HFF-Myc (cell line): ENCODE results near the gene GNG12.

Source experiments
- DNase-seq: peaks from one replicate; pipeline ENCODE4 v3.0.0-alpha.2; 2011; ENCODE audit warnings: low read depth; ENCODE audit errors: extremely low read depth
- H3K4me3 ChIP-seq: replicated peaks from 2 replicates; pipeline ENCODE4 v1.5.1; 2011; ENCODE audit warnings: low read depth, mild to moderate bottlenecking, control low read depth, low read length
- CTCF ChIP-seq: IDR thresholded peaks from 2 replicates; pipeline ENCODE4 v1.5.1; 2012; ENCODE audit warnings: mild to moderate bottlenecking, low read depth, low read length, control low read depth; ENCODE audit errors: missing control alignments

The GNG12 gene

GRCh38 chr1:67818162-67818561 lies 15.1 kb downstream of the GNG12 start:
- no peak for DNase-seq
- H3K4me3 ChIP-seq: no peak overlapping the region
- TF ChIP-seq CTCF: no peak

- no peak overlapping the region for H3K4me3 ChIP-seq
- TF ChIP-seq CTCF: no peak
- DNase-seq: no peak
Measured at GRCh38 chr1:67817319-67817718, 15.9 kb downstream of the GNG12 start.

GRCh38 chr1:67816506-67816905 lies 16.8 kb downstream of the GNG12 start:
- TF ChIP-seq CTCF: no peak
- no peak for DNase-seq
- no peak overlapping the region for H3K4me3 ChIP-seq

GRCh38 chr1:67816095-67816475 lies 17.2 kb downstream of the GNG12 start:
- no peak overlapping the region for H3K4me3 ChIP-seq
- no peak for TF ChIP-seq CTCF
- no peak for DNase-seq

- DNase-seq: no peak
- H3K4me3 ChIP-seq: no peak overlapping the region
- no peak for TF ChIP-seq CTCF
Measured at GRCh38 chr1:67815303-67816094, 17.8 kb downstream of the GNG12 start.

GRCh38 chr1:67814121-67814772 lies 19.0 kb downstream of the GNG12 start:
- DNase-seq: no peak
- TF ChIP-seq CTCF: no peak
- no peak overlapping the region for H3K4me3 ChIP-seq
